DMS79 treated with DMSO at 0.1 percent for 48 hours (cell line): Measurements from ENCODE around the gene MRPL36.

Experiments
- DNase-seq: peaks from one replicate; lab custom pipeline; 2025; lab: John Stamatoyannopoulos, UW

The MRPL36 gene

DNA sequence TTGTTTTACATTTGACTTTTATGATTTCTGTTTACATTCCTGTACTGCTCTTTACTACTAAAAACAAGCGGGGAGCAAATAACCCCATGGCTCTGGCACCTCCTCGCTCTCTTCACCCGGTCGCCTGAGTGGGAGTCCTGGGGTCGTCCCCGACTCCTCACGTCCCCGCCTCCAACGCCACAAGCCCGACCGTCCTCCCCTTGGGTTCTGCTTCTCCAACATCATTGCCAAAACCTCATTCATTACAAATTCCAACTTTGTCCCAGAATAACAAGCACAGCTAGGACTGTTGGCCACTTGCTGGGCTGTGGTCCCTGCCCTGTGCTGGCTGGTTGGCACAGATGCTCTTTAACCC is 35.1 kb downstream of the MRPL36 start:
- DNase-seq = no peak

DNA sequence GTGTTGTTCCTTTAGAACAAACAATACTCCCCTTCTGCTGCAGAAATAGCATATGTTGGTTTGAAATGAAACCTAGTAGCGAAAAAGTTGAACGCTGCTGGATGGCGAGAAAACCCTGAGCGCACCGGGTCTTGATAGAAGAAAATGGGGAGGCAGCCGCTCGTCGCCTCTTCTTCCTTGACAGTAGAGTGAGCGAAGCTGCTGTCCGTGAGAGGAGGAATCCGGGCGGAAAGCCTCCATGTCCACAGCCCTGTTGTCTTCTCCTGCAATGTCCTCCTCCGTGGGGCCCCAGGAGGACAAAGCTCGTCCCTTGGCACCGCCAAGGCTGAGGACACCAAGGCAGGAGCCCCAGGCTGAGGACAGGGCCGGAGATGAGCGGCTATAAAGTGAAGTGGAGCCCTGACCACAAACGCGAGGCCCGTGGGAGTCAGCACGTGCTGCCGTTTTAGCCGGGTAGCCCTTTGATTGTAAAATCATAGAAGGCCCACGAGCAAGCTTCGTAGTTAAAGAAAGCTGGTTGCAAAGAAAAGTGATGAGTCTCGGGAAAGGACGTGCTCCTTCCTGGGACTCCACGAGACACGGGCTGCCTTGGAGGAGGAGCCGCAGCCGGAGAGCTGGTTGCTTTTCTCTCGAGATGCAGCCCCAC is 35.6 kb downstream of the MRPL36 start:
- no peak for DNase-seq

DNA sequence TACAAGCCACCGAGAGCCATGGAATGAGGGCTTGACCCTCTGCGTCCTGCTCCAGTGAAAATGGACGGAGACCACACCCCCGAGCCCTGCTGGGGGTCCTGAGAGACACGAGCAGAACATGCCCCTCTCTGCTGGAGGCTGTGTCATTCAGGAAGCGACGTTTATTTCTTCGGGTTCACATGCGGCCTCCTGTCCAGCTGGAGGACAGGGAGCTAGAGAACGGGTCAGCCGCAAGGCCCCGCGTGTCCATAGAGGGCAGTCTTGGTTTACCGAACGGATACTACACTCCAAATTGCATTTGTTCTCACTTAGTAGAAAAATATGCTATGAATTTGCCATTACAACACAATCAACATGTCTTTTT is 36.1 kb downstream of the MRPL36 start:
- DNase-seq = peak; percentile 5

DNA sequence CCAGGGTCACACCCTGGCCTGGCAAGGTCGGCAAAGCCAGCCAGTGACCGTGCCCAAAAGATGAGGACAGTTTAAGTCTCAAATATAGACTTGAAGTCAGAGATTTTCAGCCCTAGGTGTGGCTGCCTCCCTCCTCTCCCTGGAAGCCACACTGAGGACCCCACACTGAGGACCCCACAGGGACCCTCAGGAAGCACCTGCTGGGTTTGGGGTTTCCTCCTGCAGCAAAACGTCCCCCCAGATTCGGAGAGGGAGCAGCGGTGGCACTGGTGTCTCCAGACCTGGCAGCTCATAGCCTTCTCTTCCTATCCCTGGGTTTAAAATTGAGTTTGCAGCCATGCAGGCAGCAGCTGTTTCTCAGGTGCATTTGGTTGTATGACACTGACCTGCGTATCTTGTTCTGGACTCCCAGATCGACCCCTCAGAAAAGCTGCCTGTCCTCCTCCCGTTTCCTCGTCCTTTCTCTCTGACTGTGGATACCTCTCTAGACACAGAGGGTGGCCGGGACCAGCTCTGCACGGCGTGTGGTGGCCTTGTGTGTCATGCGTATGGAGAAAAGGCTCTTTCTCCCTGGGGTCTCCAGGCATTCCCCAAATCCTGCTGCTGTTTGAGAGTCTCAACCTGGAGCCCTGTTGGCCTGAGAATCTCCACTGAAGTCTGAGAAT is 36.6 kb downstream of the MRPL36 start:
- DNase-seq = no peak

DNA sequence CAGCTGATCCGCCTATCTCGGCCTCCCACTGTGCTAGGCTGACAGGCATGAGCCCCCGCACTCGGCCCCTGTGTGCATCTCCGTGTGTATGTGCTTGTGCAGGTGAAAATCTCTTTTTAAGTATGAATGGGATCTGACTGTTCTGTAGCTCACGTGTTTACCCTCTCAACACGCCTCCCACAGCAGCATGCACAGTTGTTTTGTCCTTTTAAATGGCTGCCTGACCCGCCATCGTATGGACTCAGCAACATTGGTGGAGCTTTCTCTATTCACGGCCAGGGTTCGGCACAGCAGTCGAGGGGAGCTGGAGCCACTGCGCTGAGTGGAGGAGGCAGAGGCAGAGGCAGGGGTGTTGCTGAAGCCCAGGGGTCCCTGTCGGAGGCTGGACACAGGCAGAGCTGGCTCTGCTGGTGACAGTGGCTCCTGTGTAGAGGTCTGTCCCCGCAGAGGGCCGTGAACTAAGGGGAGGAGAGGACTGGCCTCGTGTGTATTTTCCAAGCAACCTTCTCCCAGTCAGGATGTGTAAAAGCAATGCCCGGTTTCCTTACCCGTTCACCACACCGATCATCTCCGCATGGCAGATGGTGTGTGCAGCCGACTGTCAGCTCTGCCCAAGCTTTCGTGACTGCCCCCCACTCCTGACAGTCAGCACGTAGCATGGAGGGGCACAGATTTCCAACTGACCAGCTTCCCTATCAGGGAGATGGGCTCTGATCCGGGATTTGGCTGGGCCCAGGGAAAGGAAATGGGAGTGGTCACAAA is 37.3 kb downstream of the MRPL36 start:
- no peak for DNase-seq

DNA sequence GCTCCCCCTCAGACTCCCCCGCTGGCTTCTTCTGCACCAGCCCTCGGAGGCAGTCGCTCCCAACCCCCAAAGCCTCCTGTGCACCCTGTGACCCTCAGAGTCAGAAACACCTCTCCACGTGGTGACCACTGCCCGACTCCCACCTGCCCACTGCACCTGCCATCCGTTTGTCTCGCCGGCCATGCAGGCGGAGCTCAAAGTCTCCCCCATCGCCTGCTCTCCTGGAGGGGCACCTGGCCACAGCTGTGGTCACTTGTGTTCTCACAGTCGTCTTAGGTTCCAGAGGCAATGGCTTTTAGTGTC is 38.2 kb downstream of the MRPL36 start:
- DNase-seq = no peak

DNA sequence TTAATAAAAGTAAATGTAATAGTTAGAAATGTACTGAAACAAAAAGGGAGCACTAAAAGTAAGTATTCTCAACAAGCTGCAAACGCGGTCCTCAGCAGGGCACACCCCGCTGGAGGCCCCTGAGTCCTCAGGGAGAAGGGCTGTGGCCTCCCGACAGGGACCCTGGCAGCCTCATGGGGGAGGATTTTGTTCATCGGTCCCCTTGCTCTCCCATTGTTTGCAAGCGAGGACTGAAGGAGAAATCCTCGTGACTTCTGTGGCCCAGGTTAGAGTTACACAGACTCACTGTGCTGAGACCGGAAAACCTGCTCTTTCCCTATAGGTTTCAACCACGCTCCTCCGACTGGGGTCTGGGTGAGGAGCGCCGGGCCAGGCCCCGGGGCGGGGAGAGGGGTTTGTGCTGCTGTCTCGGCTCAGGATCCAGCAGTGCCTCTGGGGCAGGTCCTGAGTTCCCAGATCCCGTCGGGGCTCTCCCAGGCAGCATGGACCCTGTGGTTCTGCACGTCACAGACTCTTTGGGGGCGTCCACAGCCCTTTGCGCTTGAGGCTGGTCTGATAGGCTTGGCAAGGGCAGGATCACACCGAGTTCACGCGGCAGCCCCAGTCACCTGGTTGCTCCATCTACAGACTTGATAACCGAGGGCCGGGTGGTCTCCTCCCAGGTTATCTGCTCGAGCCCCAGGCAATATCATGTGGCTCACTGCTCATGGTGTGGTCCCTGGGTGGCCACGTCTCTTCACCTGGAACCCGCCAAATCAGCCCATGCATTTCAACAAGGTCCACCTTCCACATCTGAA is 38.8 kb downstream of the MRPL36 start:
- DNase-seq = no peak

DNA sequence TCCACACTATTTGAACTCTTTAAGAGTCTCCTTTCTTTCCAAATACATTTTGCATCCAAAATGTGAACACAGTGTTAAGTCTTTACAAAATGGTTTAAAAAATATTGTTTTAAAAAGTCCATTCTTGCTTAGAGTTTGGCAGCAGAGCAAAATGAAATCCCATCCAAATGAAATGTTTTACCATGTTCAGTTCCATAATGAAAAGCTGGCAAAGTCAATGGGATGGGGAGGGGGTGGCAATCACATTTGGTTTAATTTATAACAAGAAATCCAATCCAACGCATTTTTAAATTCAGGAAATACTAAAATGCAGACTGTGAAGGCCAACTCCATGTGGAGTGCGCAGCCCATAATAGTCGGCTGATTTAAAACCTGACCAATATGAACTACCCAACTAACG is 39.4 kb downstream of the MRPL36 start:
- DNase-seq = no peak

DNA sequence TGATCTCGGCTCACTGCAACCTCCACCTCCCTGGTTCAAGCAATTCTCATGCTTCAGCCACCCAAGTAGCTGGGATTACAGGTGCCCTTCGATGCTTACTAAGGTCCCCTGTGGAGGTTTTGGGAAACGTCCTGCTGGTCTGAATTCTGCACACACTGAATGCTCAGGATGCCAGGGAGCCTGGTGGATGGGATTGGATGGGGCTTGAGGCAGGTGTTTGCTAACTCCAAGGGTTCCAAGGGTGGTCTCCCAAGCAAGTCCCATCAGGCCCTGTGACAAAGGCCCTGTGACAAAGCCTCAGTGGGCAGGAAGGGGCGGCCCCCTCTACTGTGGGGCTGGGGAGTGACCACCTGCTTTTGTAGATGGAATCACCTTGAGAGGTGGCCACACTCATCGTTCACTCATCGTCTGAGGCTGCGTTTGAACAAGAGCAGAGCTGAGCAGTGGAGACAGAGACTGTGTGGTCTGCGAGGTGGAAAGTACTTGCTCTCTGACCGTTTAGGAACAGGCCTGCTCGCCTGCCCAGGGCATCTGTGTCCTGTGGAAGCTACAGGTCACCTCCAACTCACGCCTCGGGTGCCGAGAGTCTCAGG is 40.2 kb downstream of the MRPL36 start:
- no peak for DNase-seq

DNA sequence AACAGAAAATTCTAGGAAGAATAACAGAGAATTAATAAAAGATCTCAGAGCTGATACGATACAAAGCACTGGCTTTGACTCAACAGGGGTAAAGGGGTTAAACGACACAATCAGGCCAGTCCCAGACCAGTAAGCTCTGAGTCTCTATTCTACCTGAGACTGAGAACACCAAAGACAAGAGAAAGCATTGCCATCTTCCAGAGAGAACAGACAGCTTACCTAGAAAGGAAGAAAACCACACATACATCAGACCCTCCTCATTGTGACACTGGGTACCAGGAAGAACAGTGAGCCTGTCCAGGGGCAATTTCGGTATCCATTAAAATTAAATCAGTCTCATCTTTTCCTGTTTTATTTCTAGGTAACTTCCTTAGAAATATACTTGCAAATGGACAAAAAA is 41.1 kb downstream of the MRPL36 start:
- DNase-seq = no peak

DNA sequence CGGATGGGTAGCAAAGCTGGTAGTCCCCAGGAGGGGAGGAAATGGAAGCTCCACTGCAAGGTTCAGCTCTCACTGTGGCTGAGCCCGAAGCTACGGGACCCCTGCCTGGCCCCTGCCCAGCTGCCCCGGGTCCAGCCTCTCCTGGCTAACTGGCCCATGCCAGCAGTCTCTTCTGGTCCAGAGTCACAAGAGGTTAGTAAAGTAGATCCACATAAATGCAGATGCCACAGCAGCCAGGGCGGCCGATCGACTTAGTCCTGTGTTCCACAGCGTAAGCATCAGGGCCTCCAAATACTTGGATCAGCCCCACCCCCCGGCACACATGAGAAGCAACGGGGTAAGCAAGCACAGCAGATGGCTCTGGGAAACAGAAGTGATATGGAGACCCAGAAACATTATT is 42.1 kb downstream of the MRPL36 start:
- DNase-seq = no peak

DNA sequence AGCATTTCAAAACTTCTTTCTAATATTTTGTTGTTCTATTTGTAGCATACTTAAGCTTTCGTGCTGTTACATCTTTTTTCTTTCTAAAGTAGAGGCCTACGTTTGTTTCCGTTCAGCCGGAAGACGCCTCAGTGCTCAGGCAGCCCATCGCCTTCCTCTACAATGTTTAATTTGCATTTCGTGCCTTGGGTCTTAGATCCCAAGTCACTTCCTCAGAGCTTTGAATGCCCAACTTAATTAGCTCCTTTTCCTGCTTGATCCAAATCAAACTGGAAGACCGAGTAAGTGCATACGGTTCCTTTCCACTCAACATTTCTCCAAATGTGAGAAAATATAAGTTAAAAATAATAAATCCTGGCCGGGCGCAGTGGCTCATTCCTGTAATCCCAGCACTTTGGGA is 43.2 kb downstream of the MRPL36 start:
- no peak for DNase-seq

DNA sequence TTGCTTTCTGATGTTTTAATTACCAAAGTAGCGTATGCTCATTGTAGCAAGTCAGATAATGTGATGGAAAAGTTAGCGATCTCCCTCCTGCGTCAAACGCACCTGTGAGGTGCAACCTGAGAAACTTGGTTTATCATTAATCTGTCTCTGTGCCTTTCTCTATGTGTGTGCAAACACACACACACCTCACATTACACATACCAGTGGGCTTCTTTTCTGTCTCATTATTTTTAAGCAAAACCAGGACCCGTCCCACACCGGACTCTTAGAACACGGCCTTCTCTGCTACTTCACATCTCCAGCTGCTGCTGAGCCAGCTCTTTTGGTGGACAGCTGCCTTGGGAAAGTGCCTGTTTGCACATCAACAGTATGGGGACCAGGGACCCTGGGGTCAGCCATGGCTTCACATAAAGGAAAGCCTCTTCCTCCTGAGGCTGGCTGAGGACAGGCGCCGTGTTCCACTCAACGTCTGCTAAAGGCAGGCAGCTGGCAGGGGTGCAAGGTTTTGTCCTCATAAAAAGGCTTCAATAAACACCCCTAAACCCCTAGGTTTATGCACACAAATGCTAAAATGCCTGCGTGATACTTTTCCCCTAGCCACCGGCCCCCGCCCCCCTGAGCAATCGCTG is 44.2 kb downstream of the MRPL36 start:
- DNase-seq = no peak

DNA sequence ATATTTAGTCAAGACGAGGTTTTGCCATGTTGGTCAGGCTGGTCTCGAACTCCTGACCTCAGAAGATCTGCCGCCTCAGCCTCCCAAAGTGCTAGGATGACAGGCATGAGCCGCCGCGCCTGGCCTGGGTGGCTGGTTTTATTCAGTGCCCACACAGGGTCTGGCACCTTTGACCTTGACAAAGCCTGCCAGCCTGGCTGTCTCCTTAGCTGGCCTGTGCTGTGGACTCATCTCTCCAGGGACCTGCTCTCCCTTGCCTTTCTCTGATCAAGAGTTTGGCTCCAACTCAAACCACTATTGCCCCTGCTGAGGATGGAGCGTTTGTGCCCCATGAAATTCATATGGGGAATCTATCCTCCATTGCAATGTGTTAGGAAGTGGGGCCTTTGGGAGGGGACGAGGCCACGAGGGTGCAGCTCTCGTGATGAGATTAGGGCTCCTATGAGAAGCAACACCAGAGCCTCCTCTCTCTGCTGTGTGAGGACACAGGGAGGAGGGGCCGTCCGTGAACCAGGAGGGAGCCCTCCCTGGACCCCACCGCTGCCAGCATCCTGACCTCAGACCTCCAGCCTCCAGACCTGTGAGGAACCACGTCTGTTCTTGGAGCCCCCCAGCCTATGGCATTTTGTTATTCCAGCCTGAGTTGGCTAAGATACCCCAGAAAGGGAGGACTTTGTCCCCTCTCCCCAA is 45.0 kb downstream of the MRPL36 start:
- no peak for DNase-seq

DNA sequence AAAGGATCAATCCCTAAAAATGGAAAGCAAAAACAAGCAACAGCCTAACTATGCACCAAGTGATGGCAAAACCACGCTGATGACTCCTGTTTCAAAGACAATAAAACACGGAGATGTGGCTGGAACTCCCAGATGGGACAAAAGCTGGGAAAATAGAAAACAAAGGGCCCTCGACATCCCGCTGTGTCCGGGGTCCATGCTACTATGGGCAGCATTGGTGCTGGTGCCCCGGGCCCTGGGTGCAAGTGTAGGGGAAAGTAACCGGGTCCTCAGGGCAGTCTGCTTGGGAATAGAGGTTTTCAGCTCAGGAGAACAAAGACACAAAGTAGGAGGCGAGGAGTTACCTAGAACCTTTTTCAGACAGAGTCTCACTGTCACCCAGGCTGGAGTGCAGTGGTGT is 46.1 kb downstream of the MRPL36 start:
- DNase-seq = no peak

DNA sequence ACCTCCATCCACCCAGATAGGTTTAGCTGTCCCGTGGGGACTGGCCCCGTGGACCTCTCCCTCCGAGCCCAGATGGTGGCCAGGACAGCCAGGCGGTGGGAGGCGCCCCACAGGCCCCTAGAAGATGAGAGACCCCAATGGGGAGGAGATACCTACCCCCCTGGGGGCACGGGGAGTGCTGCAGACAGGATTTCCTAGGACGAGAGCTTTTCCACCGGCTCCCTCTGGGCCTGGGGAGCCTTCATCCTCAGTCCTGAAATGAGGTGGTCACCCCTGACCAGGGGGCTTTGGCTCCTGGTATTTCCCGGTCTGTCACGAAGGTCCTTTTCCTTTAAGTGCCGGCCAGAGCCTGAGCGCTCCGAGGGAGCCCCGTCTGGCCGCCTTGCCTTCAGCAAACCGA is 46.8 kb downstream of the MRPL36 start:
- DNase-seq = no peak

DNA sequence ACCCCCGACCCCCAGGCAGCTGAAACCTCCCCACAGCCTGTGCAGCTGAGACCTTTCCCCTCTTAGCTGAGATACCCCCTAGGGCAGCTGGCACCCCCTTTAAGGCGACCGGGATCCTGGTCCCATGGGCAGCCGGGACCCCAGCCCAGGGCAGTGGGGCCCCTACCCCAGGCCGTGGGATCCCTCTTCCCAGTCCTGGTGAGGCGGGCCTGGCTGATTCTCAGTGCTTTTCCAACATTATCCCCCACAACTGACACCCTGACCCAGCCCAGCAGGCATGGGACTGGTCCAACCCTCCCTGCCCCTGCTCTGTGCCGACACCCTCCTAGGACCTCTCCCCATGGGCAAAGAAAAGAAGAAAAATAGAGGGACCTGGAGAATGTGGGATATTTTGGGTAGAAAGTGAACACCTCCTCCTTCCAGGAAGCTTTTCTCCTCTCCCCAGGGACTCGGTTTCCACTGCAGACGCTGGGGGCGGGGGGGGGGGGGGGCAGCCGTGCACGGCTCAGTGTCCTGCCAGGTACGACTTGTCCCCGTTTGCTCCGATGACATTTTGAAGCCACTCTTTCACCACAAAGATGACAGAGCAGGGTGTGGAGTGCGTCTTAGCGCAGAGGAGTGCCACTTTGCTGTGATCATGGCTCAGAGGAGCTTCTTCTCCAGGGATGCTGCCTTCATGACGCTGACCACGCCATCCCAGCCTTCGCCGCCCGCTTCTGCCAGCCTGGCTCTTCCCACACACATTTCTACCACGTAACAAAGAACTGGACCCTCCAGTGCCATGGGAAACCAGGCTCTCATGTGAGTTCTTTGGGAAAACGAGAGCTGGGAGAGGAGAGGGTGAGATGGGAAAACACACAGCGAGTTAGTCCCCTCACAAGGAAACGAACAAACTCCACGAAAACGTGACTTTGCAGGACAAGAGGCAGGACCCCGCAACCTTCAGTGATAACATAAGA is 47.5 kb downstream of the MRPL36 start:
- no peak for DNase-seq

DNA sequence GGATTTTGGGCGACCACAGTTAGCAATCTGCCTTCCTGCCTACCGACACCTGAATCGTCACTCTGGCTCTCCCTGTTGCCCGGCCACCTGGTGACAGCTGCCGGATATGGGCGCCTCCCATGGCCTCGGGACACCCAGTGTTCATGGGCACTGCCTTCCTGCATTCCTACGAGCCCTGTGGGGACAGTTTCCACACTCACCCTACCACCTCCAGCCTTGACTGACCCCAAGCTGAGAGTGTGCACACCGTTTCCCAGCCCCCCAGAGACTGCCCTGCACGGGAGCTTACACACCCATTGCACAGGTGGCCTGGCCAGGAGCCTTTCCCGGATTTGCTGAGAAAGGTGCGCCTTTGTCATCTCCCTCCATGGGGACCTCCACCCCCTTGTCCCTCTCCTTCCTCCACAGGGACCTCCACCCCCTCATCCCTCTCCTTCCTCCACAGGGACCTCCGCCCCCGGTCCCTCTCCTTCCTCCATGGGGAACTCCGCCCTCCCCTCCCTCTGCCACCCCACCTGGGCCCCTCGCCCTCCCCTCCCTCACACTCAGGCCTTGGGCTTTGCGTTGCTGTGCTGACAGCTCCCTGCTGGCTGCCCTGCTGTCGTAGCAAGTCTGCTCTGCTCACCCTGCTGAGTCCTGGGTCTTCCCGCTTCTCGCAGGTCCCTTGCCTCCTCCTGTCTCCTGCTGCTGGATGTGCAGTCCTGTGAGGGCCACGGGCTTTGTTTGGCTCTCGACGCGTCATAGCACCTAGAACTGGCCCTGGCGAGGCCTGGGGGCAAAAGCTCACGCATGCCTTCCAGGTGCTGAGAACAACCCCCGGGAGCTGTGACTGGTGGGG is 48.4 kb downstream of the MRPL36 start:
- no peak for DNase-seq

DNA sequence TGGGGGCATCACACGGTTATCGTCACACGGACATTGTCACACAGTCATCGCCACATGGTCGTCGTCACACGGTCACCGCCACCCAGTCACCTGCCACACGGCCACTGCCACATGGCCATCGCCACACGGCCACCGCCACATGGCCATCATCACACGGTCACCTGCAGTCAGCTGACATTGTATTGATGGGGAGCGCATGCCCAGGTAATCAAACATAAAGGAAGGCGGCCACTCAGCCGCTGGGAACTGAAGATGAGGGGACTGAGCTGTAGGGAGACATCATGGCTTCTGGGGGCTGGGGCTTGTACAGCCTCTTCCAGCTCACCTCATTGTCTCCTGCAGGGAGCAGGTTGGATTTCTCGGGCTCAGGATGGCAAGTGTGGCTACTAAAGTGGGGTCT is 49.2 kb downstream of the MRPL36 start:
- no peak for DNase-seq
